LHCN-M2 (cell line): ENCODE measurements around the gene PHF12. TPM values are rescaled to one million over a fixed set of nuclear protein-coding genes. Genes with fewer than 3 reads are reported as not detected.
"Not testable (repeated sequence)": the region's sequence is repeated elsewhere in the genome, so short reads cannot be mapped to it uniquely, and the experiment has no call there.

ENCODE experiments used
- DNase-seq: peaks from one replicate; pipeline ENCODE4 v3.0.0-alpha.2; 2012; ENCODE audit warnings: low read depth
- total RNA-seq: library from RNA; depleted of rRNA; stranded (reverse); fragments of >200 nt; gene quantifications from 2 replicates; pipeline ENCODE4 v1.2.3, GENCODE V29; 2014

PHF12 gene
- total RNA-seq, 1 experiment from 2014 or later = 28.2 TPM

- no peak for DNase-seq
Observed at GRCh38 chr17:28935744-28936460, 15.4 kb downstream of the PHF12 start.

- not testable (repeated sequence) for DNase-seq
Observed at GRCh38 chr17:28934508-28934907, 16.8 kb downstream of the PHF12 start.

- no peak for DNase-seq
Observed at GRCh38 chr17:28929787-28930186, 21.5 kb downstream of the PHF12 start.

GRCh38 chr17:28928061-28928460 is 23.3 kb downstream of the PHF12 start:
- peak; percentile 38 for DNase-seq

- DNase-seq = no peak
Observed at GRCh38 chr17:28926786-28927185, 24.5 kb downstream of the PHF12 start.

GRCh38 chr17:28926366-28926765 is 25.0 kb downstream of the PHF12 start:
- DNase-seq = no peak

GRCh38 chr17:28925912-28926365 is 25.4 kb downstream of the PHF12 start:
- DNase-seq = peak; percentile 90

GRCh38 chr17:28920201-28920600 is 31.1 kb downstream of the PHF12 start:
- no peak for DNase-seq

GRCh38 chr17:28918295-28918694 is 33.0 kb downstream of the PHF12 start:
- no peak for DNase-seq

GRCh38 chr17:28917465-28917864 is 33.9 kb downstream of the PHF12 start:
- DNase-seq = no peak

GRCh38 chr17:28917029-28917428 is 34.3 kb downstream of the PHF12 start:
- DNase-seq = no peak

GRCh38 chr17:28916302-28916934 is 34.9 kb downstream of the PHF12 start:
- DNase-seq = no peak

- DNase-seq = no peak
Observed at GRCh38 chr17:28912938-28913333, 38.4 kb downstream of the PHF12 start.

- DNase-seq = no peak
Observed at GRCh38 chr17:28912281-28912937, 38.9 kb downstream of the PHF12 start.

- no peak for DNase-seq
Observed at GRCh38 chr17:28911411-28912045, 39.8 kb downstream of the PHF12 start.

- no peak for DNase-seq
Observed at GRCh38 chr17:28910534-28910933, 40.8 kb downstream of the PHF12 start.

- peak; percentile 73 for DNase-seq
Observed at GRCh38 chr17:28908640-28909167, 42.6 kb downstream of the PHF12 start.

- peak; percentile 55 for DNase-seq
Observed at GRCh38 chr17:28907709-28908475, 43.4 kb downstream of the PHF12 start.

- DNase-seq = no peak
Observed at GRCh38 chr17:28906706-28907438, 44.4 kb downstream of the PHF12 start.

GRCh38 chr17:28906276-28906675 is 45.0 kb downstream of the PHF12 start:
- DNase-seq = no peak
